NCI-H146 treated with DMSO at 0.1 percent for 48 hours (cell line): ENCODE measurements around the gene CKAP2.
"Not testable (repeated sequence)": the region's sequence is repeated elsewhere in the genome, so short reads cannot be mapped to it uniquely, and the experiment has no call there.

Experiments used
- DNase-seq: peaks from one replicate; lab custom pipeline; 2025; ENCODE audit not compliant: unreplicated experiment; lab: John Stamatoyannopoulos, UW

The CKAP2 gene

GRCh38 chr13:52450793-52451116 lies 4.5 kb upstream of the CKAP2 start:
- DNase-seq, result no peak

- no peak for DNase-seq
Observed at GRCh38 chr13:52451135-52451804, 4.0 kb upstream of the CKAP2 start.

DNA sequence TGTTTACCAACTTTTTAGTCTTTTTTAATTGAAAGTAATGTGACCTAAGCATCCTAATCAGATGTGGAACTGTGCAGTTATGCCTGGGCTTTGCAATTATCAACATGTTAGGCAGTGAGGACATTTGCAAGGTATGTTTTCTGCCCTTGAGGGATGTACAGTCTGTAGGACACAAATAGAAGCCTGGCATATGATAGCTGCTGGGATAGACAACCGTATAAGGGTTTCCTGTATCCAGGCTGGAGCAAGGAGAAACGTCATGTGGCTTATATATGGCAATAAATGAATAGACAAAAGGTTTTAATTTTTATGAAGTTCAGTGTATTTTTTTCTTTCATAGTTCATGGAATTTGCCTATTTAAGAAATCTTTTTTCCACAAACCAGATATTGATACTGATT lies 2.8 kb upstream of the CKAP2 start:
- no peak for DNase-seq

DNA sequence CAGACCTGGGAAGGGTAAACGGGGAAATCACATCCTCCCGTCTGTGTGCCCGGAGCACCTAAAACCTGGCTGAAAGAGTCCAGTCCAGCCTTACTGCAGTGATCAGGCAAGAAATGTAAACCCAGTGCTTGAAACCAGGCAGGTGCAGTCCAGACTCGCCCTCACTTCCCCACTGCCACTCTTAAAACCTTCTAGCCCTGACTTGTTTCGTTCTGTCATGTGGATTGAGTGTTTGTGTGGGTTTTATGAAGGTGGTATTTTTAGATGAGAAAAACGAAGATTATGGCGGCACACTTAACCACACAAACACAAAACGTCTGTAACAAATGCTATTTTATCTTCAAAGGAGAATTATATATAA lies 839 bp upstream of the CKAP2 start:
- DNase-seq, result peak; percentile 30

GRCh38 chr13:52455677-52456041 lies 381 bp downstream of the CKAP2 start:
- peak; percentile 69 for DNase-seq

DNA sequence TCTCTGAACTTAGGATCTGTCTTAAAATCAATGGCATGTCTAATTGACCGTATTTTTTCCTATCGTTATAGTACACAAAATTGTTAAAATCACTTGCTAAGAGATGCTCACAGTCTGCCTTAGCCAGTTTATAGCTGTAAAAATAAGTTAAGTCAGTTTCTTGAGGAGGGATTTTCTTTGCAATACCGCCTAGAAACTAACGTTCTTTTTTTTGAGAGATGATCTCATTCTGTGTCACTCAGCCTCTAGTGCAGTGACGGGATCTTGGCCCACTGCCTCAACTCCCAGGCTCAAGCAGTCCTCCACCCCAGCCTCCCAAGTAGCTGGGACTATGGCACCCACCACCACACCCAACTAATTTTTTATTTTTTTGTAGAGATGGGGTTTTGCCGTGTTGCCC lies 4.4 kb downstream of the CKAP2 start:
- no peak for DNase-seq

DNA sequence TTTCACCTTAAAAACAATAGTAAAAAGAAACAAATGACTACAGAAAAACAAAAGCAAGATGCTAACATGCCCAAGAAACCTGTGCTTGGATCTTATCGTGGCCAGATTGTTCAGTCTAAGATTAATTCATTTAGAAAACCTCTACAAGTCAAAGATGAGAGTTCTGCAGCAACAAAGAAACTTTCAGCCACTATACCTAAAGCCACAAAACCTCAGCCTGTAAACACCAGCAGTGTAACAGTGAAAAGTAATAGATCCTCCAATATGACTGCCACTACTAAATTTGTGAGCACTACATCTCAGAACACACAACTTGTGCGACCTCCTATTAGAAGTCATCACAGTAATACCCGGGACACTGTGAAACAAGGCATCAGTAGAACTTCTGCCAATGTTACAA lies 6.0 kb downstream of the CKAP2 start:
- DNase-seq, result no peak

DNA sequence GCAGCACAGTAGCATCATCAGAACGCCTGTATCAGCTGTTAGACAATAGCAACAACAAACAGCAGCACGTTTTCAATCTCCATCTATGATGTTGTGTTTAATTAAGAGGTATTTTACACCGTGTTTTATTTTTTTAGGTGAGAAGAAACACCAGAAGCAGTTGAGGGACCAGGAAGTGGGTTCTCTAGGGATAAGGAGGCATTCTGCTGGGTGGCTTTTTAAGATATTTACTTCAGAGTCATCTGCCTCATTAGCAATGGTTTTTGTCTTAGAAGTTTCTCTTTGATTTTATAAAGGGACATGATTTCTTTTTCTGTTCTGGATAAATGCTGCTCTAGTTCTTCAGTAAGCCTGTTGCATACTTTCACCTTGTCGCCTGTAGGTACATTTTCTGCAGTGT lies 8.2 kb downstream of the CKAP2 start:
- no peak for DNase-seq

GRCh38 chr13:52468487-52468886 lies 13.2 kb downstream of the CKAP2 start:
- not testable (repeated sequence) for DNase-seq

GRCh38 chr13:52480677-52481428 lies 25.6 kb downstream of the CKAP2 start:
- not testable (repeated sequence) for DNase-seq

DNA sequence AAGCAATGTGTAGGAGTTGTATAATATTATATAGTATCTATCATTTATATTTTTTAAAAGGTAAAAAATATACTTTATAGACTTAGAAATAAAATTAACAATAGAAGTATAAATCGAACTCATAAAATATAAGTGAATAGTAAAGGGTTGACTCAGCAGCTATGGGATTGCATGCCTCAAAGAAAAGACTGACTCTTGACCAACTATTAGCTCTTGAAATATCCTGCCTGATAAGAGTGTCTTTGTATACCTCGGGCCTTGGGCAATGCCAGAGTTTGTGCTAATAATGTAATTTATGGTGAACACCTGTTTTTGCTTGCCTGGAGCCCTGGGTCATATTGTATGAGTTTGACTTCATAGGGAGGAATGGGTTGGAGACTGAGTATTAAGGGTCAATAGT lies 31.8 kb downstream of the CKAP2 start:
- not testable (repeated sequence) for DNase-seq

- not testable (repeated sequence) for DNase-seq
Observed at GRCh38 chr13:52488763-52489162, 33.5 kb downstream of the CKAP2 start.

DNA sequence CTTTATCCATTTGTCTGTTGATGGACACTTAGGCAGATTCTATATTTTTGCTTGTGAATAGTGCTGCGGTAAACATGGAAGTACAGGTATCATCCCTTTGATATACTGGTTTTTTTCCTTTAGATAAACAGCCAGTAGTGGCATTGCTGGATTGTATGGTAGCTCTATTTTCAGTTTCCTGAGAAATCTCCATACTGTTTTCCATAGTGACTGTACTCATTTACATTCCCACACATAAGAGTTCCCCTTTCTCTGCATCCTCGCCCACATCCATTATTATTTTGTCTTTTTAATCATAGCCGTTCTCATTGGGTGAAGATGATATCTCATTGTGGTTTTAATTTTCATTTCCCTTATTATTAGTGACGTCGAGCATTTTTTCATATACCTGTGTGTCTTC lies 35.7 kb downstream of the CKAP2 start:
- not testable (repeated sequence) for DNase-seq

DNA sequence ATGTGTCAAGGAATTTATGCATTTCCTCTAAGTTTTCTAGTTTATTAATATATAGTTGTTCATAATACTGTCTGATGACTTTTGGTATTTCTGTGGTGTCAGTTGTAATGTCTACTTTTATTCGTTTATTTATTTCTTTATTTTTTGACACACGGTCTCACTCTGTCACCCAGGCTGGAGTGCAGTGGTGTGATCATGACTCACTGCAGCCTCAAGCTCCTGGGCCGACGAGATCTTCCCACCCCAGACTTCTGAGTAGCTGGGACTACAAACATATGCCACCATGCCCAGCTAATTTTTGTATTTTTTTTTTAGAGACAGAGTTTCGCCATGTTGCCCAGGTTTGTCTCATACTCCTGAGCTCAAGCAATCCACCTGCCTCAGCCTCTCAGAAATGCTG lies 39.0 kb downstream of the CKAP2 start:
- DNase-seq, result not testable (repeated sequence)

- not testable (repeated sequence) for DNase-seq
Observed at GRCh38 chr13:52497979-52498378, 42.7 kb downstream of the CKAP2 start.

GRCh38 chr13:52502277-52502676 lies 47.0 kb downstream of the CKAP2 start:
- not testable (repeated sequence) for DNase-seq

- not testable (repeated sequence) for DNase-seq
Observed at GRCh38 chr13:52505843-52506242, 50.6 kb downstream of the CKAP2 start.

DNA sequence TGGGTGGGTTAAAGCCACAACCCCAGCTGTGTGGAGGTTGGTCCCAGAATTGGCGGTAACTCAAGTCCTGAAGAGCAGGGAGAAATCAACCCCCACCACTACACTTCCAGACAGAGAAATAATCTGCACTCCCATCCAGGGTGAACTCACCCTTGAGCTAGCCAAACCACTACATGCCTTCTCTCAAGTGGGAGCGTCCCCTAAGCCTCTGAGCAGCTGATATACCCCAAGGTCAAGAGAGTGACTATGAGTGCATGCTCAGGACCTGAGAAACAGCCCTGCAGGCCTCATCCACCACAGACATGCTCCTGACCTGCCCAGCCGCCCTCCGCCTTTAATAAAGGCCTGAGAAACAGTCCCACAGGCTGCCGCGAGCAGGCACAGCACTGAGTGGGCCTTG lies 54.3 kb downstream of the CKAP2 start:
- DNase-seq, result not testable (repeated sequence)

- DNase-seq, result not testable (repeated sequence)
Observed at GRCh38 chr13:52510221-52510797, 55.0 kb downstream of the CKAP2 start.

DNA sequence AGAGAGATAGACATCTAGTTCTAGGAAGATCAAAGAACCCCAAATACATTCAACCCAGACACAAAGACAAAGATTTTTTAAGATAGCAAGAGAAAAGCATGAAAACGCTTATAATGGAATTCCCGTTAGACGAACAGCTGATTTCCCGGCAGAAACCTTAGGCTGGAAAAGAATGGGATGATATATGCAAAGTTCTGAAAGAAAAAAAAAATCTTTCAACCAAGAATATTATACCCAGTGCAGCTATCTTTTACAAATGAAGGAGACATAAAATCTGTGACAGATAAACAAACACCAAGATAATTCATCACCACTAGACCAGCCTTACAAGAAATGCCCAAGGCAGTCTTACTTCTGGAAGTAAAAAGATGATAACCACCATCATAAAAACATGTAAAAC lies 56.3 kb downstream of the CKAP2 start:
- DNase-seq, result not testable (repeated sequence)

DNA sequence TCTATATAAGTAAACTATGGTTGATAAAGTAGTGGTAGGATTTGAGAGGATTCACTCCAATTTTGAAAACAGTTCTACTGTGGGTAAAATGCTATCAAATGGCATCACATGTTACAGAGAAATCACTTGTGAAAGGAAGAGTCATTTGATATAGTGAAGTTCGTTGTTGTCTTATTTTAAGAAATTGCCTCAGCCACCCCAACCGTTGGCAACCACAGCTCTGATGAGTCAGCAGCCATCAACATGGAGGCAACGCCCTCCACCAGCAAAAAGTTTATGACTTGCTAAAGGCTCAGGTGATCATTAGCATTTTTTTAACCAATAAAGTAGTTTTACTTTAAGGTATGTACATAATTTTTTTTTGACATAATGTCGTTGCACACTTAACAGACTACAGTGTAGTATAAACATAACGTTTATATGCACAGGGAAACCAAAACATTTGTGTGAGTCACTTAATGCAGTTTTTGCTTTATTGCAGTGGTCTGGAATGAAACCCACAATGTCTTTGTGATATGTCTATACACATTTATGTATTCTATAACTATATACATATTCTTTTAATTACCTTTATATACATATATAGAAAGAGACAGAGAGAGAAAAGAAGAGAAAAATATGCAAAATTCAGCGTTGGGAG lies 58.8 kb downstream of the CKAP2 start:
- DNase-seq, result not testable (repeated sequence)

DNA sequence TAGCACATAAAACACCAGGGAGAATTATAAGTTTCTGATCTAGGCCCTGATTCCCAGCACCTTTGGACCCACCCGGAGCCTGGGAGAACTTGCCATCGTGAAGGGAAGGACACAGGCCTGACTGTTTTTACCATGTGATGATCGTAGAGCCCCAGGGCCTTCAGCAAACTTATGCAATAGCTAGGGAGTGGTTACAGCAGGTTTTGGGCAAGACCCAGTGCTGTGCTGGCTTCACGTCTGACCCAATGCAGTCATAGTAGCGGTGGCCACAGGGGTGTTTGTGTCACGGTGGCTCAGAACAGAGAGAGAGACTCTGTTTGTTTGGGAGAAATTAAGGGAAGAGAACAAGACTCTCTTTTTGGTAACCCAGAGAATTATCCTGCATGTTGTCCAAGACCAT lies 68.0 kb downstream of the CKAP2 start:
- not testable (repeated sequence) for DNase-seq
